ENCODE data around the gene GATD1. TPM values are rescaled to one million over a fixed set of nuclear protein-coding genes. Genes with fewer than 3 reads are reported as not detected.
A peak's percentile ranks its signal among the peaks of the same experiment; 100 is the strongest.

GATD1 gene
- total and polyA plus RNA-seq, 2 experiments from 2014 or later = 39.3 to 51.0 TPM

DNA sequence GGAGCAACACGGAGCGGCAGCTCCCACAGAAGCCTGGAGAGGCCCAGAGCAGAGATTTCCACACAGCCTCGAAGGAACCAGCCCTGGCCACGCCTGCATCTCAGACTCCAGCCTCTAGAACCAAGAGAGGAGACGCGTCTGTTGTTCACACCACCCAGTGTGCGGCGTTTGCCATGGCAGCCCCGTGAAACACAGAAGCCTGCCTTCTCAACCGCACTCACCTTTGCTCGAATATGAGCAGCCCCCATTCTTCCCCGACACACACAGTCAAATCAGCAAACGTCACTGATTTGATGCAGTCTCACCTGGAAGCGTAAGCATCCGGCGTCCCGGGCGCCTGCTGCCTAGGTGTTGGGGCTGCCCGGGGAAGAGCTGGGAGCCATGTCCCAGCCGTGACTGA is 44.2 kb downstream of the GATD1 start:
- Mint-ChIP-seq H3K4me3 (no peak overlapping the region), H3K36me3 (ENCODE audit: low read depth) (peaks cover 17% of the 10 kb centered on the region; the same call in 2 of the 3 replicates), H3K27me3 (ENCODE audit: insufficient read depth, low read depth, poor library complexity) (peaks cover 15% of the 10 kb centered on the region), H3K9me3 (peaks cover 16% of the 10 kb centered on the region; the same call in 2 of the 3 replicates), H3K27ac (no peak overlapping the region), H3K4me1 (no peaks in the 10 kb centered on the region; the same call in 2 of the 3 replicates)
- Histone ChIP-seq H3K27me3 (ENCODE audit: insufficient read depth) (no peaks in the 10 kb centered on the region), H3K4me3 (no peak overlapping the region), H3K9me2 (ENCODE audit: insufficient read depth) (no peaks in the 10 kb centered on the region), H3K4me1 (ENCODE audit: insufficient read depth) (no peaks in the 10 kb centered on the region), H3K4me2 (no peak overlapping the region), H3K27ac (ENCODE audit: low read depth) (no peak overlapping the region), H3K36me3 (ENCODE audit: insufficient read depth) (no peaks in the 10 kb centered on the region), H3F3A (replicated peaks; ENCODE audit: low read depth) (no peaks in the 10 kb centered on the region; the same call in 1 of the 2 replicates), H3K79me2 (replicated peaks; ENCODE audit: insufficient read depth) (no peaks in the 10 kb centered on the region), H4K20me1 (replicated peaks; ENCODE audit: insufficient read depth) (no peaks in the 10 kb centered on the region), H2AFZ (peak overlapping the region; percentile 56; the same call in 1 of the 2 replicates)
- TF ChIP-seq ZNF331 (CRISPR knock-in tag; IDR thresholded peaks at IDR 0.05; ENCODE audit: low read depth) (no peak), JUNB (IDR thresholded peaks at IDR 0.05; ENCODE audit: unreplicated experiment) (no peak), NANOG (IDR thresholded peaks at IDR 0.05; ENCODE audit: borderline replicate concordance) (no peak), EZH2phosphoT487 (IDR thresholded peaks at IDR 0.05; ENCODE audit: unreplicated experiment) (no peak), EZH2 (IDR thresholded peaks at IDR 0.05; ENCODE audit: low read depth, unreplicated experiment) (no peak), CREB1 (CRISPR knock-in tag; IDR thresholded peaks at IDR 0.05; ENCODE audit: low read depth) (no peak), POLR2AphosphoS5 (IDR thresholded peaks at IDR 0.05; ENCODE audit: low read depth) (no peak), ZNF114 (CRISPR knock-in tag; IDR thresholded peaks at IDR 0.05) (no peak), STAT1 (IDR thresholded peaks at IDR 0.05; ENCODE audit: unreplicated experiment) (no peak)
- TF ChIP-seq, protein P1, sequence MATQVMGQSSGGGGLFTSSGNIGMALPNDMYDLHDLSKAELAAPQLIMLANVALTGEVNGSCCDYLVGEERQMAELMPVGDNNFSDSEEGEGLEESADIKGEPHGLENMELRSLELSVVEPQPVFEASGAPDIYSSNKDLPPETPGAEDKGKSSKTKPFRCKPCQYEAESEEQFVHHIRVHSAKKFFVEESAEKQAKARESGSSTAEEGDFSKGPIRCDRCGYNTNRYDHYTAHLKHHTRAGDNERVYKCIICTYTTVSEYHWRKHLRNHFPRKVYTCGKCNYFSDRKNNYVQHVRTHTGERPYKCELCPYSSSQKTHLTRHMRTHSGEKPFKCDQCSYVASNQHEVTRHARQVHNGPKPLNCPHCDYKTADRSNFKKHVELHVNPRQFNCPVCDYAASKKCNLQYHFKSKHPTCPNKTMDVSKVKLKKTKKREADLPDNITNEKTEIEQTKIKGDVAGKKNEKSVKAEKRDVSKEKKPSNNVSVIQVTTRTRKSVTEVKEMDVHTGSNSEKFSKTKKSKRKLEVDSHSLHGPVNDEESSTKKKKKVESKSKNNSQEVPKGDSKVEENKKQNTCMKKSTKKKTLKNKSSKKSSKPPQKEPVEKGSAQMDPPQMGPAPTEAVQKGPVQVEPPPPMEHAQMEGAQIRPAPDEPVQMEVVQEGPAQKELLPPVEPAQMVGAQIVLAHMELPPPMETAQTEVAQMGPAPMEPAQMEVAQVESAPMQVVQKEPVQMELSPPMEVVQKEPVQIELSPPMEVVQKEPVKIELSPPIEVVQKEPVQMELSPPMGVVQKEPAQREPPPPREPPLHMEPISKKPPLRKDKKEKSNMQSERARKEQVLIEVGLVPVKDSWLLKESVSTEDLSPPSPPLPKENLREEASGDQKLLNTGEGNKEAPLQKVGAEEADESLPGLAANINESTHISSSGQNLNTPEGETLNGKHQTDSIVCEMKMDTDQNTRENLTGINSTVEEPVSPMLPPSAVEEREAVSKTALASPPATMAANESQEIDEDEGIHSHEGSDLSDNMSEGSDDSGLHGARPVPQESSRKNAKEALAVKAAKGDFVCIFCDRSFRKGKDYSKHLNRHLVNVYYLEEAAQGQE (IDR thresholded peaks at IDR 0.05; ENCODE audit: unreplicated experiment) = no peak
- TF ChIP-seq, protein P2, sequence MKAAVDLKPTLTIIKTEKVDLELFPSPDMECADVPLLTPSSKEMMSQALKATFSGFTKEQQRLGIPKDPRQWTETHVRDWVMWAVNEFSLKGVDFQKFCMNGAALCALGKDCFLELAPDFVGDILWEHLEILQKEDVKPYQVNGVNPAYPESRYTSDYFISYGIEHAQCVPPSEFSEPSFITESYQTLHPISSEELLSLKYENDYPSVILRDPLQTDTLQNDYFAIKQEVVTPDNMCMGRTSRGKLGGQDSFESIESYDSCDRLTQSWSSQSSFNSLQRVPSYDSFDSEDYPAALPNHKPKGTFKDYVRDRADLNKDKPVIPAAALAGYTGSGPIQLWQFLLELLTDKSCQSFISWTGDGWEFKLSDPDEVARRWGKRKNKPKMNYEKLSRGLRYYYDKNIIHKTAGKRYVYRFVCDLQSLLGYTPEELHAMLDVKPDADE (IDR thresholded peaks at IDR 0.05) = no peak
- TF ChIP-seq, protein P3, sequence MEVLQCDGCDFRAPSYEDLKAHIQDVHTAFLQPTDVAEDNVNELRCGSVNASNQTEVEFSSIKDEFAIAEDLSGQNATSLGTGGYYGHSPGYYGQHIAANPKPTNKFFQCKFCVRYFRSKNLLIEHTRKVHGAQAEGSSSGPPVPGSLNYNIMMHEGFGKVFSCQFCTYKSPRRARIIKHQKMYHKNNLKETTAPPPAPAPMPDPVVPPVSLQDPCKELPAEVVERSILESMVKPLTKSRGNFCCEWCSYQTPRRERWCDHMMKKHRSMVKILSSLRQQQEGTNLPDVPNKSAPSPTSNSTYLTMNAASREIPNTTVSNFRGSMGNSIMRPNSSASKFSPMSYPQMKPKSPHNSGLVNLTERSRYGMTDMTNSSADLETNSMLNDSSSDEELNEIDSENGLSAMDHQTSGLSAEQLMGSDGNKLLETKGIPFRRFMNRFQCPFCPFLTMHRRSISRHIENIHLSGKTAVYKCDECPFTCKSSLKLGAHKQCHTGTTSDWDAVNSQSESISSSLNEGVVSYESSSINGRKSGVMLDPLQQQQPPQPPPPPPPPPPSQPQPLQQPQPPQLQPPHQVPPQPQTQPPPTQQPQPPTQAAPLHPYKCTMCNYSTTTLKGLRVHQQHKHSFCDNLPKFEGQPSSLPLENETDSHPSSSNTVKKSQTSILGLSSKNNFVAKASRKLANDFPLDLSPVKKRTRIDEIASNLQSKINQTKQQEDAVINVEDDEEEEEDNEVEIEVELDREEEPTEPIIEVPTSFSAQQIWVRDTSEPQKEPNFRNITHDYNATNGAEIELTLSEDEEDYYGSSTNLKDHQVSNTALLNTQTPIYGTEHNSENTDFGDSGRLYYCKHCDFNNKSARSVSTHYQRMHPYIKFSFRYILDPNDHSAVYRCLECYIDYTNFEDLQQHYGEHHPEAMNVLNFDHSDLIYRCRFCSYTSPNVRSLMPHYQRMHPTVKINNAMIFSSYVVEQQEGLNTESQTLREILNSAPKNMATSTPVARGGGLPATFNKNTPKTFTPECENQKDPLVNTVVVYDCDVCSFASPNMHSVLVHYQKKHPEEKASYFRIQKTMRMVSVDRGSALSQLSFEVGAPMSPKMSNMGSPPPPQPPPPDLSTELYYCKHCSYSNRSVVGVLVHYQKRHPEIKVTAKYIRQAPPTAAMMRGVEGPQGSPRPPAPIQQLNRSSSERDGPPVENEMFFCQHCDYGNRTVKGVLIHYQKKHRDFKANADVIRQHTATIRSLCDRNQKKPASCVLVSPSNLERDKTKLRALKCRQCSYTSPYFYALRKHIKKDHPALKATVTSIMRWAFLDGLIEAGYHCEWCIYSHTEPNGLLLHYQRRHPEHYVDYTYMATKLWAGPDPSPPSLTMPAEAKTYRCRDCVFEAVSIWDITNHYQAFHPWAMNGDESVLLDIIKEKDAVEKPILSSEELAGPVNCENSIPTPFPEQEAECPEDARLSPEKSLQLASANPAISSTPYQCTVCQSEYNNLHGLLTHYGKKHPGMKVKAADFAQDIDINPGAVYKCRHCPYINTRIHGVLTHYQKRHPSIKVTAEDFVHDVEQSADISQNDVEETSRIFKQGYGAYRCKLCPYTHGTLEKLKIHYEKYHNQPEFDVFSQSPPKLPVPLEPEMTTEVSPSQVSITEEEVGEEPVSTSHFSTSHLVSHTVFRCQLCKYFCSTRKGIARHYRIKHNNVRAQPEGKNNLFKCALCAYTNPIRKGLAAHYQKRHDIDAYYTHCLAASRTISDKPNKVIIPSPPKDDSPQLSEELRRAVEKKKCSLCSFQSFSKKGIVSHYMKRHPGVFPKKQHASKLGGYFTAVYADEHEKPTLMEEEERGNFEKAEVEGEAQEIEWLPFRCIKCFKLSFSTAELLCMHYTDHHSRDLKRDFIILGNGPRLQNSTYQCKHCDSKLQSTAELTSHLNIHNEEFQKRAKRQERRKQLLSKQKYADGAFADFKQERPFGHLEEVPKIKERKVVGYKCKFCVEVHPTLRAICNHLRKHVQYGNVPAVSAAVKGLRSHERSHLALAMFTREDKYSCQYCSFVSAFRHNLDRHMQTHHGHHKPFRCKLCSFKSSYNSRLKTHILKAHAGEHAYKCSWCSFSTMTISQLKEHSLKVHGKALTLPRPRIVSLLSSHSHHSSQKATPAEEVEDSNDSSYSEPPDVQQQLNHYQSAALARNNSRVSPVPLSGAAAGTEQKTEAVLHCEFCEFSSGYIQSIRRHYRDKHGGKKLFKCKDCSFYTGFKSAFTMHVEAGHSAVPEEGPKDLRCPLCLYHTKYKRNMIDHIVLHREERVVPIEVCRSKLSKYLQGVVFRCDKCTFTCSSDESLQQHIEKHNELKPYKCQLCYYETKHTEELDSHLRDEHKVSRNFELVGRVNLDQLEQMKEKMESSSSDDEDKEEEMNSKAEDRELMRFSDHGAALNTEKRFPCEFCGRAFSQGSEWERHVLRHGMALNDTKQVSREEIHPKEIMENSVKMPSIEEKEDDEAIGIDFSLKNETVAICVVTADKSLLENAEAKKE (CRISPR knock-in tag; IDR thresholded peaks at IDR 0.05) = no peak
- TF ChIP-seq, protein P4, sequence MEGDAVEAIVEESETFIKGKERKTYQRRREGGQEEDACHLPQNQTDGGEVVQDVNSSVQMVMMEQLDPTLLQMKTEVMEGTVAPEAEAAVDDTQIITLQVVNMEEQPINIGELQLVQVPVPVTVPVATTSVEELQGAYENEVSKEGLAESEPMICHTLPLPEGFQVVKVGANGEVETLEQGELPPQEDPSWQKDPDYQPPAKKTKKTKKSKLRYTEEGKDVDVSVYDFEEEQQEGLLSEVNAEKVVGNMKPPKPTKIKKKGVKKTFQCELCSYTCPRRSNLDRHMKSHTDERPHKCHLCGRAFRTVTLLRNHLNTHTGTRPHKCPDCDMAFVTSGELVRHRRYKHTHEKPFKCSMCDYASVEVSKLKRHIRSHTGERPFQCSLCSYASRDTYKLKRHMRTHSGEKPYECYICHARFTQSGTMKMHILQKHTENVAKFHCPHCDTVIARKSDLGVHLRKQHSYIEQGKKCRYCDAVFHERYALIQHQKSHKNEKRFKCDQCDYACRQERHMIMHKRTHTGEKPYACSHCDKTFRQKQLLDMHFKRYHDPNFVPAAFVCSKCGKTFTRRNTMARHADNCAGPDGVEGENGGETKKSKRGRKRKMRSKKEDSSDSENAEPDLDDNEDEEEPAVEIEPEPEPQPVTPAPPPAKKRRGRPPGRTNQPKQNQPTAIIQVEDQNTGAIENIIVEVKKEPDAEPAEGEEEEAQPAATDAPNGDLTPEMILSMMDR (conservative IDR thresholded peaks at IDR 0.05; ENCODE audit: low read depth in 2 of 2) = no peak
- DNase-seq (ENCODE audit: low spot score) = peak; percentile 35
- no peak for ATAC-seq

All from GM23338 (cell line).